CD4-positive, alpha-beta memory T cell (primary cell): ENCODE data around the gene ITGA6. TPM values are rescaled to one million over a fixed set of nuclear protein-coding genes. Genes with fewer than 3 reads are reported as not detected.

Experiments used
- CTCF ChIA-PET: fragments of 350-600 bp; sonication (Branson Sonifier 250); formaldehyde crosslinking; loops from one replicate; lab custom pipeline; 2021; ENCODE audit warnings: inconsistent platforms; ENCODE audit not compliant: partially characterized antibody; lab: Charles Lee
- POLR2A ChIA-PET: fragments of 350-600 bp; sonication (Branson Sonifier 250); formaldehyde crosslinking; loops from one replicate; lab custom pipeline; 2021; ENCODE audit not compliant: partially characterized antibody; lab: Charles Lee
- DNase-seq, 5 donors: peaks; one replicate each; pipeline versions ENCODE4 v3.0.0 to v3.0.0-alpha.2; 2020 to 2022; ENCODE audit warnings: mixed read lengths in 1 of 5
- H3K27ac ChIP-seq: one replicate; pipeline ENCODE4 v1.7.0; 2013; ENCODE audit warnings: low read depth, low read length
- H3K27me3 ChIP-seq: 2 replicates; pipeline ENCODE4 v1.7.0; 2013; ENCODE audit warnings: mild to moderate bottlenecking, low read length, moderate library complexity; ENCODE audit not compliant: insufficient read depth
- H3K36me3 ChIP-seq: 2 replicates; pipeline ENCODE4 v1.7.0; 2013; ENCODE audit warnings: mild to moderate bottlenecking, low read length, moderate library complexity; ENCODE audit not compliant: insufficient read depth
- H3K4me1 ChIP-seq: 2 replicates; pipeline ENCODE4 v1.7.0; 2013; ENCODE audit warnings: mild to moderate bottlenecking, low read length, moderate library complexity; ENCODE audit not compliant: insufficient read depth
- H3K4me3 ChIP-seq, 2 donors: one replicate each; pipeline ENCODE4 v1.7.0; 2013; ENCODE audit warnings: low read length in 2 of 2, mild to moderate bottlenecking in 1 of 2
- H3K9me3 ChIP-seq, 2 donors: one replicate each; pipeline ENCODE4 v1.7.0; 2013; ENCODE audit warnings: low read length in 2 of 2, control low read depth in 1 of 2; ENCODE audit not compliant: control insufficient read depth in 1 of 2
- H3K27ac Mint-ChIP-seq, 7 donors: one replicate each; pipeline ENCODE4 v1.8.0; 2020 to 2021; ENCODE audit warnings: mixed read lengths in 7 of 7, mild to moderate bottlenecking in 6 of 7, inconsistent platforms in 3 of 7, moderate library complexity in 3 of 7
- H3K27me3 Mint-ChIP-seq, 2 donors: one replicate each; pipeline ENCODE4 v1.8.0; 2020 to 2021; ENCODE audit warnings: mixed read lengths in 2 of 2
- H3K36me3 Mint-ChIP-seq, 2 donors: one replicate each; pipeline ENCODE4 v1.8.0; 2020 to 2021; ENCODE audit warnings: mixed read lengths in 2 of 2, inconsistent platforms in 1 of 2, mild to moderate bottlenecking in 1 of 2
- H3K4me1 Mint-ChIP-seq, 4 donors: one replicate each; pipeline ENCODE4 v1.8.0; 2020 to 2021; ENCODE audit warnings: mixed read lengths in 4 of 4, mild to moderate bottlenecking in 1 of 4
- H3K4me3 Mint-ChIP-seq, 8 donors: one replicate each; pipeline ENCODE4 v1.8.0; 2020 to 2021; ENCODE audit warnings: mixed read lengths in 8 of 8, mild to moderate bottlenecking in 7 of 8, moderate library complexity in 6 of 8, inconsistent platforms in 3 of 8
- H3K9me3 Mint-ChIP-seq, 8 donors: one replicate each; pipeline ENCODE4 v1.8.0; 2020 to 2021; ENCODE audit warnings: mixed read lengths in 8 of 8, mild to moderate bottlenecking in 5 of 8, inconsistent platforms in 3 of 8, moderate library complexity in 1 of 8
- intact Hi-C: fragments of 100-400 bp; cut with micrococcal nuclease; formaldehyde crosslinking; loops from one replicate; pipeline ENCODE4 v1.15.1; 2023
- polyA plus RNA-seq, 2 donors: library from polyadenylated mRNA; unstranded; fragments of 300-500 nt; fragmentation: Illumina TruSeq; gene quantifications; one replicate each; pipeline ENCODE4 v1.2.3, GENCODE V29; 2021
- total RNA-seq, 2 experiments: library from RNA; stranded (reverse); gene quantifications; one replicate each; pipeline ENCODE4 v1.2.3, GENCODE V29; 2021

The ITGA6 gene
- total RNA-seq (10 to 100 TPM; 69.1 to 73.6 TPM), polyA plus RNA-seq (10 to 100 TPM; 58.3 to 64.0 TPM)

DNA sequence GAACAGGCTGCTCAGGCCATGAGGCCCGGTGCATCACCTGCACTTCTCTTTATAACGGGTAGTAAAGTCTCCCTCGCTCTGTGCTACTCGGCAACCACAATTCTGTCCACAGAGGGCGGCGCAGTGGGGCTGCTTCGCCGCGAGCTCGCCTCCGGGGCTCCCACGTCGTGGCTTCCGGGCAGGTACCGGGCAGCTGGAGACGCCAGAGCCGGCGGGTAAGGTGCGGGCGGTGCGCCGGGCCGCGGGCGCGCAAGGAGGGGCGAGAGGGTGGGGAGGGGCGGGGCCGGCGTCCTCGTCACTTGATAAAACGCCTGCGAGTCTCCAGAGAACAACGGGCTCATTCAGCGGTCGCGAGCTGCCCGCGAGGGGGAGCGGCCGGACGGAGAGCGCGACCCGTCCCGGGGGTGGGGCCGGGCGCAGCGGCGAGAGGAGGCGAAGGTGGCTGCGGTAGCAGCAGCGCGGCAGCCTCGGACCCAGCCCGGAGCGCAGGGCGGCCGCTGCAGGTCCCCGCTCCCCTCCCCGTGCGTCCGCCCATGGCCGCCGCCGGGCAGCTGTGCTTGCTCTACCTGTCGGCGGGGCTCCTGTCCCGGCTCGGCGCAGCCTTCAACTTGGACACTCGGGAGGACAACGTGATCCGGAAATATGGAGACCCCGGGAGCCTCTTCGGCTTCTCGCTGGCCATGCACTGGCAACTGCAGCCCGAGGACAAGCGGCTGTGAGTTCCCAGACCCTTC is at the start of gene ITGA6:
Gene ITGA6 (plus strand): TSS at position 331 of the 734 bp plus-strand sequence.
- H3K9me3 Mint-ChIP-seq: no peaks in the 10 kb centered on the region
- H3K4me1 Mint-ChIP-seq: peaks cover 30 to 52% (median 46%) of the 10 kb centered on the region in 4 donors
- no peaks in the 10 kb centered on the region for H3K27me3 ChIP-seq
- ChIA-PET CTCF (interaction anchor here (0.8 to 33.3 kb wide), 9 partner anchors 9 to 505 kb away, joined by 3 to 1033 read pairs (median 11); partner anchors contain the start of gene HAT1), POLR2A (interaction anchor here (0.8 to 18.4 kb wide), 11 partner anchors 9 to 1538 kb away, joined by 3 to 449 read pairs (median 3); partner anchors contain the start of genes DLX2 and DYNC1I2)
- H3K4me3 ChIP-seq: peak within 1 kb of the TSS; percentile 31 to 76
- H3K27ac Mint-ChIP-seq: peak within 1 kb of the TSS; percentile 92 to 95 (median 93)
- H3K9me3 ChIP-seq: no peaks in the 10 kb centered on the region
- H3K4me1 ChIP-seq: peaks cover 65% of the 10 kb centered on the region
- H3K36me3 Mint-ChIP-seq: peaks cover 0 to 5% of the 10 kb centered on the region in 2 donors
- H3K27me3 Mint-ChIP-seq: no peaks in the 10 kb centered on the region
- peak; percentile 75 to 84 (median 78) for DNase-seq
- no peaks in the 10 kb centered on the region for H3K36me3 ChIP-seq
- H3K4me3 Mint-ChIP-seq: peak within 1 kb of the TSS; percentile 88 to 97 (median 94)
- intact Hi-C loops: loop anchor here (2.0 to 5.0 kb wide), 2 partner anchors 127 to 505 kb away; partner anchors contain the start of gene HAT1
- peak within 1 kb of the TSS; percentile 66 for H3K27ac ChIP-seq

DNA sequence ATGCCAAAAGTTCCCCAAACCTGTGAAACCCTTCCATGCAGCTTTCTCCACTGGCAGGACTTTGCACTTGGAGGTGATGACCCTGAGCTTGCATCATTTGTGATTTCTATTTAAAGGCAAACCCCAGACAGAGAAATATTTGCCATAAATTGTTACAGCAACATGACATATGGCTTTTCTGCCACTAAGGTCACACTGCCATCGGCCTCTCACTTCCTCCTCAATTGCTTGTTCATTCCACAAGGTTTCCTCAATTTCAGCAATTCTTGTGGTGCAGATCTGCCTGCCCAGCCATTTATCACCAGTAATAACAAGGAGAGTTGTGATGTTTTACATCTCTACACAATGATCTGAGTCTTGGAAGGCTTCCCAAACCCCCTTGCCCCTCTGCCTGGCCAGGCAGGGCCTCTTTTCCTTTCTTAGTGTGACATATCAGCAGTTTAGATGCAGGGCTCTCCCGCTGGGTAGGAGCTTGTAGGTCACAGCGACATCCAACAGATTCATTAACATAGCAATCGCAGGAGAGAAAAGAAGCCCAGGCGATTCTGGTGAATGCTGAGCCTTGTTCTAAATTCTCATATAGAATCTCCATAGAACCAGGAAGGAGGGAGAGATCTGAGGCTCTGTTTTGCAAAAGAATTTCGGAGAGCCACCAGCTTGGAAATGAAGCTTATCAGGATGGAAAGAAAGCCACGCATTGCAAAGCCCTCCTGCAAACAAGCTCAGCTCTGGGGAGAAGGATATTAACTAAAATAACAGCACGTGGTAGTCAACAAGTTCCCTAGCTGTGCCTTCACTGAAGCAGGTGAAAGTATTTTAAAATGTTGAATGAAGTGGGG is 46.7 kb upstream of the ITGA6 start:
- Histone ChIP-seq H3K4me1 (no peaks in the 10 kb centered on the region), H3K4me3 (no peak overlapping the region), H3K27me3 (no peaks in the 10 kb centered on the region), H3K9me3 (no peaks in the 10 kb centered on the region), H3K27ac (no peak overlapping the region), H3K36me3 (no peaks in the 10 kb centered on the region)
- H3K9me3 Mint-ChIP-seq: peaks cover 0 to 8% (median 3%) of the 10 kb centered on the region in 8 donors
- intact Hi-C loops: no loop called here
- H3K36me3 Mint-ChIP-seq: peaks cover 0 to 3% of the 10 kb centered on the region in 2 donors
- H3K4me1 Mint-ChIP-seq: no peaks in the 10 kb centered on the region
- ChIA-PET CTCF (interaction anchor here (1.1 to 1.5 kb wide), 2 partner anchors 16 to 81 kb away, joined by 3 to 5 read pairs; no protein-coding TSS in a partner anchor), POLR2A (no interaction called here)
- no peak overlapping the region for H3K4me3 Mint-ChIP-seq
- peaks cover 1 to 3% of the 10 kb centered on the region in 2 donors for H3K27me3 Mint-ChIP-seq
- H3K27ac Mint-ChIP-seq: no peak overlapping the region
- no peak for DNase-seq

DNA sequence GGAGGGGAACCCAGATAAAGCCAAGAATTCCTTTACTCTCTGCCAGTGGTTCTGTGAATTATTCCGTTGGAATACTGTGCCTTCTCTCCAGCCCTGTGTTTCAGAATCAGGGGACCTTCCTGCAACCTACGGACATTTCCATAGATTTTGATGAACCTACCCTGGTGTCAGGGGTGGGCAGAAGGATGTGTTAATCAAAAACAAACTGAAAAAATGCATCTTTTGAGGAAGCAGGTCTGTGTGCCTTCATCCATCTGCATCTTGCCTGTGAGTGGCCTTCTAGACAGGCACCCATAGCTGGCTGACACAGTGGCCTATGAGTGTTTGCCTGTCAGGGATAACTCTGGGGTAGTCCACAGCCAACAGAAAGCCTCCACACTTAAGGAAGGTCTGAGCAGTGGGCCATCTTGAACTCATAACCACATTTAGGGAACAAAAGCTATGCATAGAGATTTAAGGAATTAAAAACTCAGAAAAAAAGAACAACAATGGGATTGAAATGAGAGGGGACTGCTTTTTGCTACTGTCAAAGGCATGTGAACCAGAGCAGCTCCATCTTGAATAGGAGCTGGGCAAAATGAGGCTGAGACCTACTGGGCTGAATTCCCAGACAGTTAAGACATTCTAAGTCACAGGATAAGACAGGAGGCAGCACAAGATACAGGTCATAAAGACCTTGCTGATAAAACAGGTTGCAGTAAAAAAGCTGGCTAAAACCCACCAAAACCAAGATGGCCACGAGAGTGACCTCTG is 45.9 kb upstream of the ITGA6 start:
- H3K9me3 ChIP-seq: no peaks in the 10 kb centered on the region
- Mint-ChIP-seq H3K9me3 (peaks cover 0 to 8% (median 3%) of the 10 kb centered on the region in 8 donors), H3K4me3 (no peak overlapping the region), H3K36me3 (peaks cover 0 to 3% of the 10 kb centered on the region in 2 donors), H3K27ac (no peak overlapping the region), H3K27me3 (peaks cover 0 to 1% of the 10 kb centered on the region in 2 donors), H3K4me1 (no peaks in the 10 kb centered on the region)
- CTCF ChIA-PET: interaction anchor here (1.1 kb wide), 1 partner anchor 81 kb away, joined by 3 read pairs; no protein-coding TSS in a partner anchor
- no peak overlapping the region for H3K27ac ChIP-seq
- POLR2A ChIA-PET: no interaction called here
- no peaks in the 10 kb centered on the region for H3K27me3 ChIP-seq
- no peak overlapping the region for H3K4me3 ChIP-seq
- no peaks in the 10 kb centered on the region for H3K36me3 ChIP-seq
- H3K4me1 ChIP-seq: no peaks in the 10 kb centered on the region
- DNase-seq: no peak
- intact Hi-C loops: no loop called here

GRCh38 chr2:172387361-172387760 is 40.0 kb upstream of the ITGA6 start:
- Mint-ChIP-seq H3K27ac (no peak overlapping the region), H3K4me1 (peaks cover 0 to 4% (median 0%) of the 10 kb centered on the region in 4 donors), H3K9me3 (peaks cover 0 to 2% (median 0%) of the 10 kb centered on the region in 8 donors), H3K27me3 (peaks cover 0 to 4% of the 10 kb centered on the region in 2 donors), H3K4me3 (no peak overlapping the region), H3K36me3 (no peaks in the 10 kb centered on the region)
- ChIA-PET CTCF (no interaction called here), POLR2A (no interaction called here)
- H3K4me1 ChIP-seq: no peaks in the 10 kb centered on the region
- no peaks in the 10 kb centered on the region for H3K27me3 ChIP-seq
- no peaks in the 10 kb centered on the region for H3K36me3 ChIP-seq
- H3K27ac ChIP-seq: no peak overlapping the region
- no peak for DNase-seq
- intact Hi-C loops: no loop called here
- H3K9me3 ChIP-seq: no peaks in the 10 kb centered on the region
- no peak overlapping the region for H3K4me3 ChIP-seq

DNA sequence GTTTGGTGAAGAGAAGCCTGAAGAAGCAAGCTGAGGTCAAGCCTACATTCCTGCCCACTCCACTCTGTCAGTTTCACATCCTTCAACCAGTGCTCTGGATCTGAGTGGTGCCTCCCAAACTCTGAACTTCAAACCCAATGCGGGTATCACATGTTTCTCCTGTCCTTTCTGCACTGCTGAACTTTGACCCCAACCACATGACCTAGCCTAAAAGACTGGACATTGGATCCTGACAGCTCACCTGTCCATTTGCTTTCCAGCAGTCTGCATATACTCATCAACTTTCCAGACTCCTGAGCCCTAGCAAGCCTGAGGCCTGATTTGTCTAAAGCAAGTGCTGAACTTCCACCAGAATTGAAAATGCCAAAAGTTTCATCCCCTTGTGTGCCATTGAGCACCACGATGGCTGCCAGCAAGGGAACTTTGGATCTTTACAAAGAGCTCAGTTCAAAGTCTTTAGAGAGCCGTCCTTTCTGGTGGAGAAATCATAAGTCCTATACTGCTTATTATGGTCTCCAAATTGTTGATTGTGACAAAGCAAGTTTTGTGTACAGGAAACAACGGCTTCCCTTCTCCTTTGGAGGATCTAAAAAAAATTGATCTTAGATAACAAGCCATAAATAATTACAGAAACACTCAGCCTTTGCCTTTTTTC is 37.6 kb upstream of the ITGA6 start:
- peaks cover 0 to 2% (median 0%) of the 10 kb centered on the region in 8 donors for H3K9me3 Mint-ChIP-seq
- no peak for DNase-seq
- H3K4me1 ChIP-seq: no peaks in the 10 kb centered on the region
- H3K36me3 ChIP-seq: no peaks in the 10 kb centered on the region
- peaks cover 0 to 4% (median 0%) of the 10 kb centered on the region in 4 donors for H3K4me1 Mint-ChIP-seq
- ChIA-PET CTCF (interaction anchor here (0.7 kb wide), 1 partner anchor 816 kb away, joined by 3 read pairs; no protein-coding TSS in a partner anchor), POLR2A (interaction anchor here (0.6 kb wide), 1 partner anchor 179 kb away, joined by 3 read pairs; no protein-coding TSS in a partner anchor)
- intact Hi-C loops: no loop called here
- no peak overlapping the region for H3K4me3 Mint-ChIP-seq
- H3K27me3 Mint-ChIP-seq: peaks cover 0 to 4% of the 10 kb centered on the region in 2 donors
- H3K27me3 ChIP-seq: no peaks in the 10 kb centered on the region
- no peak overlapping the region for H3K4me3 ChIP-seq
- H3K36me3 Mint-ChIP-seq: no peaks in the 10 kb centered on the region
- no peak overlapping the region for H3K27ac Mint-ChIP-seq
- H3K27ac ChIP-seq: no peak overlapping the region
- H3K9me3 ChIP-seq: no peaks in the 10 kb centered on the region

DNA sequence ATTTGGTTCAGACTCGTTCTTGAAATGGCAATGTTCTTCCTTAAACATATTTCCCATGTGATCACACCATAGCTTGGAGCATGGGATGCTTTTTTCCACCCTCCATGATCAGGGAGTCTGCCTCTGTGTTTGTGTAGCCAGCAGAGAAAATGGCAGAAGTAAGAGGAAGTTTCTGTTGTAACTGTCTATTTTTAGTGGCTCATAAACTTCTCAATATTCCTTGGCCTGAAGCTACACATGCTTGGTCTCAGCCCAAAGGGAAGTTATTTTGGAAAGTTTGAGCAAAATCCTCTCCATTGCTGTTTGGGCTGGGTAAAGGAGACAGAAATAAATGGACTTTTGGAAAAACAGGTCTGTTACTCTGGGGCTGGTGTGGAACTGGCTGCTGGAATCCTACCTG is 33.4 kb upstream of the ITGA6 start:
- POLR2A ChIA-PET: no interaction called here
- peaks cover 0 to 2% (median 0%) of the 10 kb centered on the region in 8 donors for H3K9me3 Mint-ChIP-seq
- H3K36me3 Mint-ChIP-seq: no peaks in the 10 kb centered on the region
- no peak overlapping the region for H3K4me3 Mint-ChIP-seq
- Histone ChIP-seq H3K9me3 (no peaks in the 10 kb centered on the region), H3K4me3 (no peak overlapping the region), H3K36me3 (no peaks in the 10 kb centered on the region), H3K27me3 (no peaks in the 10 kb centered on the region), H3K27ac (no peak overlapping the region), H3K4me1 (no peaks in the 10 kb centered on the region)
- H3K4me1 Mint-ChIP-seq: peaks cover 0 to 9% (median 1%) of the 10 kb centered on the region in 4 donors
- intact Hi-C loops: no loop called here
- CTCF ChIA-PET: no interaction called here
- no peaks in the 10 kb centered on the region for H3K27me3 Mint-ChIP-seq
- no peak for DNase-seq
- H3K27ac Mint-ChIP-seq: no peak overlapping the region
